Fibroblast of upper back skin (primary cell): ENCODE data around the gene DCLK2.

ENCODE experiments used
- DNase-seq: peaks from one replicate; pipeline ENCODE4 v3.0.0-alpha.2; 2013

DCLK2 gene

DNA sequence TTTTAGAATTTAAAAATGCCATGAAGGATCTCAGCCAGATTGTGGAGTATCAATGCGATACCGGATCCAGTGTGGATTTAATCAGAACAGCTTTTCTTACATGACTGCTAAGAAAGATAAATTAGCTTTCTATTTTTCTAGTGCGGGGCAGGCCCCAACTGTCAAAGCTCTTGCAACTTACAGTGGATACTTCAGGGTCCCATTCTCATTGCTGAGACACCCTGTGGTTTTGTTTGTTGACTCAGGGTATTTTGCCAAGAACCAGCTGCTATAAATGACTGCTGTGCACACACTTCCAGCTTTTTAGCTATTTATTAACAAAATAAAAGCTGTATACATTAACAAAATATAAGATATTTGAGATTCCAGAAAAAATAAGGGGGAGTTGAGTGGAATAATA is 166.4 kb downstream of the DCLK2 start:
- peak; percentile 79 for DNase-seq

DNA sequence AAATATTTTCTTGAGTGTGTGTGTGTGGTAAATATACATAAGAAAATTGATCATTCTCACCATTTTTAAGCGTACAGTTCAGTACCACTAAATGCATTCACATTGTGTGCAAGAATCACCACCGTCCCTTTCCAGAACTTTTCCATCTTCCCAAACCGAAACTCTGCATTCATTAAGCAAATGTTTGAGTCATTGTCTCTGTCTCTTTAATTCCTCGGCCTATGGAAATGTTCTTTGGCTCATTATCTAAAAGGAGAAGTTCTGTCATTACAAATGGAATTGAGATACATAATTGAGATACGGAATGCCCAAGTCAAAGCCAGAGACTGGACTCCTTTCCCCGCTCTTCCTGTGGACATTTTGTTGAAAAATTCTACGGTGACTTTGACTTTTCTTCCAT is 168.9 kb downstream of the DCLK2 start:
- no peak for DNase-seq

DNA sequence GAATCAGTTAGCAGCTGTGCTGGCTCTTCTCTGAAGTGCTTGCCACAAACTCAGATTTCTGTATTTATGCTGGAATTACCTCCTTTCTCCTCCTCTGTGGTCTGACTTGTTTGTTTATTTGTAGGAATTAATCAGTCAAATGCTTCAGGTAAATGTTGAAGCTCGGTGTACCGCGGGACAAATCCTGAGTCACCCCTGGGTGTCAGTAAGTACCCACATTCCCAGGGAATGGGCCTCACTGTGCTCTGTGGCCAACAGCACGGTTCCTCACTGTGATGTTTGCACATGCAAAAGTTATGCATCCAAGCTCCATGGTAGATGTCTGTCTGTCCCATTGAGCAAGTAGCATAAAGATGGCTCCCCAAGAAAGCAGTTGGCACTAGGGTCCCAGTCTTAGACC is 169.9 kb downstream of the DCLK2 start:
- no peak for DNase-seq

DNA sequence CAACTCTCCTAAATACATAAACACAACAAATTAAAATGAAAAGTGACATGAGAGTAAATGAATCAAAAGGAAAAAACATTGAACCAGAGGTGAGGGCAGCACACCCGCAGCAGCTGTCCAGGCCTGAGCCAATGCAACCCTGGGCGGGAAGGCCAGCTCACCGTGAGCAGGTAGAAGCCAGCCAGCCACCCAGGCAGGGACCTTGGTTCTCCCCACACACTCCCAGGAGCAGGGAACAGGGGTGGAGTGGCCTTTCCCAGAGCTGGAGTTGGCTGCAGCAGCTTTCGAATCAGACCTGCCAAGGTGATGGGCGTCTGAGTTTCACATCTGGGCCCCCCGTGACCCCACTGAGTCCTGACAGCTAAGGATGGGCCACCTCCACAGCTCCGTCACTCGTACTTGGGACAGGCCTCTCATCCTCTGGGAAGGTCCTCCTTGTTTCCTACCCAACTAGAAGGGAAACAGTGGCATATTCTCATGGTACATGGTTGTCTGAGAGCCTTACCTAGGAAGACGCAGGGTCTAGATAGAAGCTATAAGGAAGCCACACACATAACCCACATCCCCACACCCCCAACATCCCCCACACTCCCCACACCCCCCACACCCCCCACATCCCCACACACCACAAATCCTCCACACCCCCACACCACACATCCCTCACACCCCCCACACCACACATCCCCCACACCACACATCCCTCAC is 172.2 kb downstream of the DCLK2 start:
- no peak for DNase-seq

DNA sequence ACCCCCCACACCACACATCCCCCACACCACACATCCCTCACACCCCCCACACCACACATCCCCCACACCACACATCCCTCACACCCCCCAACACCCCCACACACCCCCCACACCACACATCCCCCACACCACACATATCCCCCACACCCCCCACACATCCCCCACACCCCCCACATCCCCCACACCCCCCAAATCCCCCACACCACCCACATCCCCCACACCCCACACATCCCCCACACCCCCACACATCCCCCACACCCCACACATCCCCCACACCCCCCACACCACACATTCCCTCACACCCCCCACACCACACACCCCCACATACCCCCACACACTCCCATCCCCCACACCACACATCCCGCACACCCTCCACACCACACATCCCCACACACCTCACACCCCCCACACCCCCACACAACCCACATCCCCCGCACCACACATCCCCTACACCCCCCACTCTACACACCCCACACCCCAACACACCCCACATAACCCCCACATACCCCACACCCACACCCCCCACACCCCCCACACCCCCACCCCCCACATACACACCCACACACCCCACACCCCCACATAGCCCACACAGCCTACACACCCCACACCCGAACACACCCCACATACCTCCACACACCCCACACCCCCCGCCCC is 172.9 kb downstream of the DCLK2 start:
- no peak for DNase-seq

DNA sequence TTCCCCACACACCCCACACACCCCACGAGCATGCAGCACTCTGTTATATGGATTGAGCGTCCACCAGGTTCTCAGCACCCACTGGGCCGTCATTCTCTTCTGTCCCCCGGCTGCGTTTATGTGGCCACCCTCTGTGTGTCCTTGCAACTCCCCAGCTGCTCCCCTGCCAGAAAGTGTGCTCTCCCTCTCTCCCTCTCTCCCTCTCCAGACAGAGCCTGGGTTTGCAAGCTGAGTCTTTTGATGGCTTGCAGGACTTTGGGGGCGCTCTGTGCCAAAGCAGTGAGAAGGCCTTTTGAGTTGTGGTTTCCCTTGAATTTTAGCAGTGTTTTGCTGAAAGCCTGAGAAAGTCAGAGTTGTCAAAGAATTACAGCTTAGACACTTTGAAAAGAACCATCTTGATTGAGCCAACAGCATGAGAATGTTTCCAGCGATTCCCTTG is 173.5 kb downstream of the DCLK2 start:
- DNase-seq: peak; percentile 37

DNA sequence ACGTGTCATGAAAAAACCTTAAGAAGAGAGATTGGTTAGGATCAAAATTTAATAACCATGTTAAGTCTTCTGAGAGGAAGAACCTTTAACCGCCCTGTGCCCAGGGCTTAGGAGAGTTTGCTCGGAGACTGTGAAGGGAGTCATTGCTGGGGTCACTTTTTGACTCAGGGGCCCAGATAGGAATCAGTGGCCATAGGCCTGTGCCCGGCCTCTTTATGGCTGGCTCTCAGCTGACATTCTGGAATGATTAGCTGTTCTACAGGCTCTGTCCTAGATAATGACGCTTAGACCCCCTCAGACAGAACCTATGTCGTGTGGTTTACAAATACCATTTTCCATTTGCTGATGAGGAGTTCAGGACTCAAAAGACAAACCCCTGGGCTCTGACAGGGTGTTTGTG is 174.1 kb downstream of the DCLK2 start:
- no peak for DNase-seq

DNA sequence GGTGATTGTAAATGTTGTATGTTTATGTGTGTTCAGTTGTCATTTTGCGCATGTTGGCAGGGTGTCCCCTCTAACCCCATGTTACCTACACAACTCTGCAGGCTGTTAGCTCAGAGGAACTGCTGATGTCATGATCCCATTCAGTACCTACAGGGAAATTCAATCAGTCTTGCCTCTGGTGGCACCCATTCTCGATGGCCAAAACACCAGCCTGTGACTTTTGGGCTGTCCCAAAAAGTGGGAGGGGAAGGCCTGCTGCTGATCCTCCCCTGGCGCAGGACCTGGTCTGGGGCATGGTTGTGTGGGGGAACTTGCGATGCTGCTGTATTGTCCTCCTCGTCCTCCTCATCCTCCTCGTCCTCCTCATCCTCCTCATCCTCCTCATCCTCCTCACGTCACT is 174.5 kb downstream of the DCLK2 start:
- no peak for DNase-seq

DNA sequence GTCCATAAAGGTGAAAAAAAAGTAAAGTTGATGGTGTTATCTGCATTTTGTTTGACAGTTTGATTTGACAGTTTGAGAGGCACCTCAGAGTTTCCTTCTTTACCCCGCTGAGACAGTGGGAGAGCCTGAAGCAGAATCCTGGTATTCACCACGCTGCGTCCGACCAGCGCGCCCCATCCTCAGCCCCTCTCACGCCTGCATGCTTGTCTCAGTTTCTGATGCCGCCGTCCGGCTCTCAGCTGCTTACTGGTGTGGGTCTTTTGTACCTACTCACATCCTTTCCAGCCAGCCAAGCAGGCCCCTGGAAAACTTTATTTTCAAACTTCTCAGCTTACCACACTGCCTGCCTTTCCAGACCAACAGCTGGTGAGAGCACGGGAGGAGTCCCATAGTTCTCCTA is 175.2 kb downstream of the DCLK2 start:
- no peak for DNase-seq

DNA sequence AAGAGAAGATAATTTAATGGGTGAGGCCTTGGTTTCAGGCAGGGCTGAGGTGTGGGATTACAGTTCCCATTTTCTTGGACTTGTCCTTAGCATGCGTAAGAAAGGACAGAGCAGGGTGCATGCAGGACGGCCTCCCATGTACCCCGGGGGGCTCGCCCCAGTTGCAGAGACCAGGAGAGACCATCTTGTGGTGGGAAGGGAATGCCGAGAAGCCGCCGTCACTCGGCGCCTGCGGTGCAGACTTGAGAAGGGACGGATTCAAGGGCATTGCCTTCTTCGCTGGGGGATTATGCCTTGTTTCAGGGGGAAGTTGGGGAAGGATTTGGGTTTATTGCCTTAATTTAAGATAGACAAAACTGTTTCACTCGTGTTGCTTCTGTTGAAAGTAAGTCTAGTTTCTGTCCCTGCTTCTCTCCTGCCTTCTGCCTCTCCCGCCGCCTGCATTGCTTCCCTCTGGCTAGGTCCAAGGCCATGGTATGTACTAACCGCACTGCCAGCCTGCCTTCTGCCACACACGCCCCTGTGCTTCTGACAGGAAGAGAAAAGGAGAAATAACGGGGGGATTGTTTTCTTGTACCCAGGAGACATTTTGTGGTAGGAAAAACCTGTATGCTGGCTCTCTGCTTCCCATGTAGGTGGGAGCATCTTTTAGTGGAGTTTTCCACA is 175.9 kb downstream of the DCLK2 start:
- DNase-seq: no peak

DNA sequence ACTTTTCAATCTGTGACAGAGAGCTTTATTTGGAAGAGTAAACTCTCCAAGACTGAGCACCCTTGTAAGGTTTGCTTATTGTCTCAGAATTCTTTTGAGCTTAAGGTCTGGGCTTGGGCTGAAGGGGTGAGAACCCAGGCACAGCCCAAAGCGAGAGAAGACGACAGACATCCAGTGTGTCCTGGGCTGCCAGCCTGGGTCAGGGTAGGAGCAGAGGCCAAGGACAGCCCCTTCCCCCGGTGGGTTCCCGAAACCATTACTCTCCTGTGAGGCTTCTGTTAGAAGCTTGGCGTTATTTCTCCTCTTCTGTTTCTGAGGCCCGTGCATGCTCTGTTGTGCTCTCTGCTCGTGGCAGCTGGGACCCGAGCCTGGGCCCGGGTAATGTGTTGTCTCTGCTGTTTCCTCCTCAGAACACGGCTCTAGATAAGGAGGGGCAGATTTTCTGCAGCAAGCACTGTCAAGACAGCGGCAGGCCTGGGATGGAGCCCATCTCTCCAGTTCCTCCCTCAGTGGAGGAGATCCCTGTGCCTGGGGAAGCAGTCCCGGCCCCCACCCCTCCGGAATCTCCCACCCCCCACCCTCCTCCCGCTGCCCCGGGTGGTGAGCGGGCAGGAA is 177.5 kb downstream of the DCLK2 start:
- DNase-seq: no peak

DNA sequence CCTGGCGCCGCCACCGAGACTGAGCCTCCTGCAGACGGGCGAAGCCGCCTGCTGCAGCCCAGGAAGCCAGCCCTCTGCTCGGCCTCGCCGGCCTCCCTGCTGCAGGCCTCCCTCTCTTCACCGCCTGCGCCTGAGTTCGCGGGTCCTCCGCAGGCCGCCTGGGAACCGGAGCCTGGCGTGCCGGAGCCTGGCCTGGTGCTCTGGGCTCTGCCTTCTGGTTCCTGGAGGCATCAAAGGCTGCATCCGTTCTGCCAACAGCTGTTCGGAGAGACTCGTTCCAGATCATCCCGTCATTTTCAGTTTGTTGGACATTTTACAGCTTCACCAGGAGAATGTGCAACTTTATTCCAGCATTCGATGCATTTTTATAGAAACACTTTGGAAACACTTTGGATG is 178.0 kb downstream of the DCLK2 start:
- no peak for DNase-seq

DNA sequence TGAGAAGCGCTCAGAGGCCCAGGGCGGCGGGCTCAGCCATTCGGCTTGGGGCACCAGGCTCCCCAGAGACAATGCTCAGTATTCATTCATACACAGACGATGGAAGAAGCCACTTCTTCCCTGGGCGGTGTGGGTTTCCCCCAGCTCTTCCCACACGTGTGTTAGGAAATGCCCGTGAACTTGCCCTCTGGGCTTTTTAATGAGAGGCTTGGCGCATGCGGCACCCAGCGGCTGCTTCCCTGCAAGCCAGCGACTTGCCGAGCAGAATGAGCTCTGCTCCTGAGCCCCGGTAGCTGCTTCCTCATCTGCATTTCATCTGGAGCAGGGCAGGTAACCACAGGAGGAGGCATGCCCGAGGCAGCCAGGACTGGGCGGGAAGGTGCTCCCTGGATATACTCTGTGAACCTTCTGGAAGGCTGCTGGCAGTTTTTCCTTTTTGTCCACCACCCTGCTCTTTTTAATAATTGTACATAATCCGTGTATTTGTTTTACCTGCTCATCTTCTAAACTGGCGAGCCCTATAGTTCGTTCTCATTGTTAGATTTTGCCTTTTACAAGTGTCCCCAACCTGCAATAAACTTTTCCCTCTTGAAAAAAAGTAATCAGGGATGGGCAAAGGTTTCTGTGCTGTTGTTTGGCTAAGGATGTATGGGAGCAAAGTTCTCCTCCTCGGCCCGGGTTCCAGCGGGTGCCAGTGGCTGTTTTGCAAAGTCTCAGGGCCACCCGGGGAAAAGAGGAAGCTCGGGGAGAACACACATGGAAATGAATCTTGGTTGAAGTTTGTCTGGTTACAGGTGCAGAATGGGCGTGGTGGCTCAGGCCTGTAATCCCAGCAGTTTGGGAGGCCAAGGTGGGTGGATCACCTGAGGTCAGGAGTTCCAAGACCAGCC is 178.8 kb downstream of the DCLK2 start:
- DNase-seq: no peak

DNA sequence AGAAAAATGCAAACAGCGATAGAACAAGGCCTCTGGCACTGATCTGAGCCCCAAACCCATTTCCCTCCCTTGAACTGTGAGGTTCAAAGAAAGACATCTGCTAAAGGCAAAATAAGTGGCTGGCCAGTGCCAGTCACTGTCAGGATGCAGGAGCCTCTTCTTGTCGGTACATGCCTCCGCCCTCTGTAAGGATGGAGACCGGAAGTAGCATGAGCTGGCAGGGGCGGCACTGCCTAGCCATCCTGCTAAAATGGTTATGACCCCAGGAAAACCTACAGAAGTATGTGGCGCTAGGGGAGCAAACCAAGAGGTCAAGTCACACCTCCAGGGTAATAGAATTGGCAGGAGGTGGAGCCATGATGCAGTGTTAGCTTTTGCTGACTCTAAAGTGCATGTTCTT is 180.3 kb downstream of the DCLK2 start:
- DNase-seq: no peak

DNA sequence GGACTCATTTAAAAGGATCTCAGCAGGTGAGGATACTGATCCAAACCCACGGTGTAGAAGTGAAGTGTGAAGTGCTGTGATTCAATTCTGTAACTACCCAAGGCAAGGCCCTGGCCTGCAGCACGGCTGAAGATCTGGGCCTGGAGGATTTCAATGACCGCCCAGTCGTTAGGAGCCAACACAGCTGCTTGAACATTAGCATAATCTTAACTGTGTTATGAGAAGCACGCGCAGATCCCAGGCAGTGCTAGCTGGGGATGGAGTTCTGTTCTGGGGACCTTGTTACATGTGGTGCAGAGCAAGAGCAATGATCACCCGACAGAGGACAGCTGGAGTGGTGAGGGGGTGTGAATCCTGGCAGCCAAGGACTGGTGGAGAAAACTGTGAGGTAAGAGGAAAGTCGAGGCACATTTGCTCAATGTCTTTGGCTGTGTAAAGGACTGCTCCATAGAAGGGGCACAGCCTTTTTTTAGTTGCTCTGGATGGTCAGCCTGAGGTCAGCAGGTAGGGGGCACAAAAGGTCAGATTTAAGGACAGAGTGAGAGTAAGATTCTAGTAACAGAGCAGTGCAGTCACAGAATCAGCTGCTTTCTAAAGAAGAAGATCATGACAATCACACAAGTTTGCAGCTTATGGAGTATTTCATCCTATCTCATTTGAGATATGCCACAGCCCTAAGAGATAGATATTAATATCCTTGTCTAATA is 181.8 kb downstream of the DCLK2 start:
- DNase-seq: no peak

DNA sequence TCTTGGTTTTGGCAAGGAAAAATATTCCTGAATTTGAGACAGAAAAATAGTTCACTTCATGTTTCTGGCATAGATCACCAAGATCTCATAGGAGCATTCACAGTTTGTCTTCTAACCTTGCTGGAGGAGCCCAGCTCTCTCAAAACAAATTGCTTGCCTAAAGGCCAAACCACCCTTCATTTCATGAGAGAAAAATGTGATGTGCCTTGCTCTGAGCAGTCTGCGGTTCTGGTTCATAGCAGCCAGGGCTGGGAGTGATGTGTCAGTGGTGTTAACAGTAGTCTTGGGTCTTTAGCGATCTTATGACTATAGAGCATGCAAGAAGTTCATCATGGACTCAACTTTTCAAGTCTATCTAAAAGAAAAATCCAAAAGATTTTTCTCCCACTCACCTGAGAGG is 183.3 kb downstream of the DCLK2 start:
- peak; percentile 43 for DNase-seq

DNA sequence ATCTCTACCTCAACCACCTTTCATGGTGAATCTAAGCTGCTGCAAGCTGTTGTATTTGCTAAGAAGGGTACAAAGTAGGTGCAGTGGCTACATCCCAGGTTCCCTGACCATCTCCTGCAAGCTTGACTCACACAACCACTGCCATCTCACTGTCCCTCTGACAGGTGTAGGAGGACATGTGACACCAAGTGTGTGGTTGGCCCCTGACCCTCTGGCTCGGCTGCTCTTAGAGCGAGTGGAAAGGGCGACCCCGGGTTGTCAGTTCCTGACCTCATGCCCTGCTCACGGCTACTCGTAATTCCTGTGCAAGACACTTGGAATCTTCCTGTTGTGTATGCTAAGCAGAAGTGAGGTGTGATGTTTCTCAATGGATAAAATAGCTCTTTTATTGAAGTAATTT is 184.4 kb downstream of the DCLK2 start:
- no peak for DNase-seq

DNA sequence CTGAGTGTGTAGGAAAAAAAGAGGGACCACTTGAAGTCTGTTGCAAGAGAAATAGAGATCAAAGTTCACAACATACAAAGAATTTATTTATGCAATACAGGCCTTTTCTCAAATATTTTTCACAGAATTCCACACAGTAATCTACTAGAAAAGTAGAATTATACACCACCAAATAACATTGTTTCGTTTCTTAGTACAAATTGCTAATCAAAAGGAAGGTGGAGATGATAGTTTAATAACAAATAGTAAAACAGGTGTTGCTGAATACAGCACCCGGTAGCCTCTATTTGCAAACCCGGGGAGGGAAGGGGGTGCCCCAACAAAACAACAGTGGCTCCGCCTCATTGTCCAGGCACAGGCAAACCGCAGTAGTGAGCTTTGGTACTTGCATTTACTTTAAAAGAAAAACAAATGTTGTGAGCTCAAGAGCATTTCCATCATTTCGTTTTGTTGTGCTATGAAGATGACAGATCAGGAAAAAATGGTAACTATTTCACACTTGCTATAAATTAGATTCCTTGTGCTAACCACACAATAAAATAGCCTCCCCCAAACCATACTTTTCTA is 186.4 kb downstream of the DCLK2 start:
- peak; percentile 45 for DNase-seq

DNA sequence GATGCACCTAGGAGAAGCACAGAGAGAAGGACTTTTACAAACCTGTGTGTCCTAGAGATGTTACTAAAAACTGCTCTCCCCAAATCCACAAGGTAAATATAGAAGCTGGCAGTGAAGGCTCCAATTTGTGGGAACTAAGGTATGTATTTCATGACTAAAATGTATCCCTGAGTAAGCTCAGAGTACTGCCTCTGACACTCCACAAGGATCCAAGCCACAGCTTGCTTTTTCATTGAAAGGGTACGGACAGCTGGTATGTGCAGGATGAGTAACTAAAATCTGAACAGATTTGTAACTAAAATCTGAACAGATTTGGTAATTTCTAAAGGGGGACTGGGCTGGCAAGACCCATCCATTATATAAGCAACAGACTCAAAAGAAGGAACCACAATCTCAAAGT is 187.6 kb downstream of the DCLK2 start:
- DNase-seq: peak; percentile 42

DNA sequence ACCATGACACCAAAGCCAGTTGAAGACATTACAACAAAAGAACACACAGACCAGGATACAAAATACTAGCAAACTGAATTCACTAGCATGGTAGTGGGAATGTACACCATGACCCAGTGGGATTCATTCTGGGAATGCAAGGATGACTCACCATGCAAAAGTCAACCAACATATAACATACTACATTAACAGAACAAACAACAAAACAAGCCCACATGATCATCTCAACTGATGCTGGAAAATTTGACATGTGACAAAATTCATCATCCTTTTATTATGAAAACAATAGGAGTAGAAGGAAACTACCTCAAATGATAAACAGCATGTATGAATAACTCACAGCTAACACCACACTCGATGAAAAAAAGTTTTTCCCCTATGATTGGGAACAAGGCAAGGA is 190.2 kb downstream of the DCLK2 start:
- no peak for DNase-seq

DNA sequence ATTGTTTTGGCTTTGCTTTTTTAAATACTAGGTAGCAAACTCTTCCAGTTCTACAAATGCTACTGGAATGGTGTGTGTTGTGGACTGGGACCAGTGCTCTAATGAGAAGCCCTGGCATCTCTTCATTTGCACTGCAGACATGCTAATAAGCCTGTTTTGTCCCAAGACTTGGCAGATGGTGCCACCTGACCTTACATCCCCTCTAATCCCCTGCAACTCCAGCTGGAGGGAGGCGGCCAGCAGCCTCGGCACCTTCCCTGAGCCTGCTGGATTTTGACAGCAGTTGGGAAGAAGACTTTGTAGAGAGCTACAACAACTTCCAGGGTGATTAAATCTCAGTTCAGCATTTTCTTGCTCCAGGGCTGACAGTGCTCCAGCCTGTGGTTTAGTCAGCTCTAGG is 200.0 kb downstream of the DCLK2 start:
- DNase-seq: no peak
